ENCODE results near the gene DDX56.

The DDX56 gene

GRCh38 chr7:44580945-44581878, 7.5 kb upstream of the DDX56 start:
- Histone ChIP-seq H3K9ac (ENCODE audit: low read depth, low read length) (peak overlapping the region; percentile 100), H3K9me3 (ENCODE audit: control insufficient read depth, insufficient read depth, low read length) (no peaks in the 10 kb centered on the region), H3K4me1 (ENCODE audit: insufficient read depth, low read length) (peaks cover 5% of the 10 kb centered on the region; the same call in 1 of the 2 replicates), H3K36me3 (ENCODE audit: insufficient read depth, low read length) (peaks cover 13% of the 10 kb centered on the region)

GRCh38 chr7:44576228-44576627, 2.5 kb upstream of the DDX56 start:
- no peak overlapping the region for H3K9ac ChIP-seq (ENCODE audit: low read depth, low read length)
- H3K4me1 ChIP-seq (ENCODE audit: insufficient read depth, low read length): peaks cover 14% of the 10 kb centered on the region
- peaks cover 29% of the 10 kb centered on the region for H3K36me3 ChIP-seq (ENCODE audit: insufficient read depth, low read length)
- H3K9me3 ChIP-seq (ENCODE audit: control insufficient read depth, insufficient read depth, low read length): no peaks in the 10 kb centered on the region

- peaks cover 37% of the 10 kb centered on the region for H3K36me3 ChIP-seq (ENCODE audit: insufficient read depth, low read length)
- H3K4me1 ChIP-seq (ENCODE audit: insufficient read depth, low read length): peaks cover 9% of the 10 kb centered on the region; the same call in 1 of the 2 replicates
- no peaks in the 10 kb centered on the region for H3K9me3 ChIP-seq (ENCODE audit: control insufficient read depth, insufficient read depth, low read length)
- no peak overlapping the region for H3K9ac ChIP-seq (ENCODE audit: low read depth, low read length)
These were observed 1.3 kb upstream of the DDX56 start for GRCh38 chr7:44575054-44575453.

- peaks cover 9% of the 10 kb centered on the region; the same call in 1 of the 2 replicates for H3K4me1 ChIP-seq (ENCODE audit: insufficient read depth, low read length)
- peaks cover 42% of the 10 kb centered on the region for H3K36me3 ChIP-seq (ENCODE audit: insufficient read depth, low read length)
- H3K9me3 ChIP-seq (ENCODE audit: control insufficient read depth, insufficient read depth, low read length): no peaks in the 10 kb centered on the region
- peak overlapping the region; percentile 90; the same call in 1 of the 2 replicates for H3K9ac ChIP-seq (ENCODE audit: low read depth, low read length)
These were observed 672 bp upstream of the DDX56 start for GRCh38 chr7:44574287-44574872.

- Histone ChIP-seq H3K9me3 (ENCODE audit: control insufficient read depth, insufficient read depth, low read length) (no peaks in the 10 kb centered on the region), H3K9ac (ENCODE audit: low read depth, low read length) (peak overlapping the region; percentile 90), H3K36me3 (ENCODE audit: insufficient read depth, low read length) (peaks cover 45% of the 10 kb centered on the region), H3K4me1 (ENCODE audit: insufficient read depth, low read length) (peaks cover 9% of the 10 kb centered on the region; the same call in 1 of the 2 replicates)
These were observed 937 bp downstream of the DDX56 start for GRCh38 chr7:44572771-44573170.

- Histone ChIP-seq H3K4me1 (ENCODE audit: insufficient read depth, low read length) (peaks cover 6% of the 10 kb centered on the region; the same call in 1 of the 2 replicates), H3K9ac (ENCODE audit: low read depth, low read length) (no peak overlapping the region), H3K36me3 (ENCODE audit: insufficient read depth, low read length) (peaks cover 48% of the 10 kb centered on the region), H3K9me3 (ENCODE audit: control insufficient read depth, insufficient read depth, low read length) (no peaks in the 10 kb centered on the region)
These were observed 3.7 kb downstream of the DDX56 start for GRCh38 chr7:44569959-44570358.

- H3K4me1 ChIP-seq (ENCODE audit: insufficient read depth, low read length): 0 out of 2 replicates have a peak, but pooled peaks cover 5% of the 10 kb centered on the region
- H3K36me3 ChIP-seq (ENCODE audit: insufficient read depth, low read length): peaks cover 52% of the 10 kb centered on the region
- no peaks in the 10 kb centered on the region for H3K9me3 ChIP-seq (ENCODE audit: control insufficient read depth, insufficient read depth, low read length)
- H3K9ac ChIP-seq (ENCODE audit: low read depth, low read length): no peak overlapping the region
These were observed 4.7 kb downstream of the DDX56 start for GRCh38 chr7:44568771-44569560.

GRCh38 chr7:44567884-44568283, 5.8 kb downstream of the DDX56 start:
- 0 out of 2 replicates have a peak, but pooled peaks cover 2% of the 10 kb centered on the region for H3K4me1 ChIP-seq (ENCODE audit: insufficient read depth, low read length)

GRCh38 chr7:44566680-44567079, 7.0 kb downstream of the DDX56 start:
- Histone ChIP-seq H3K36me3 (ENCODE audit: insufficient read depth, low read length) (peaks cover 41% of the 10 kb centered on the region), H3K4me1 (ENCODE audit: insufficient read depth, low read length) (no peaks in the 10 kb centered on the region), H3K9ac (ENCODE audit: low read depth, low read length) (no peak overlapping the region), H3K9me3 (ENCODE audit: control insufficient read depth, insufficient read depth, low read length) (no peaks in the 10 kb centered on the region)

More at GRCh38 chr7:44567884-44568283, 5.8 kb downstream of the DDX56 start:
- H3K9me3 ChIP-seq (ENCODE audit: control insufficient read depth, insufficient read depth, low read length): no peaks in the 10 kb centered on the region
- peaks cover 52% of the 10 kb centered on the region for H3K36me3 ChIP-seq (ENCODE audit: insufficient read depth, low read length)
- H3K9ac ChIP-seq (ENCODE audit: low read depth, low read length): no peak overlapping the region

GRCh38 chr7:44565795-44566559, 7.7 kb downstream of the DDX56 start:
- H3K9me3 ChIP-seq (ENCODE audit: control insufficient read depth, insufficient read depth, low read length): no peaks in the 10 kb centered on the region
- no peak overlapping the region for H3K9ac ChIP-seq (ENCODE audit: low read depth, low read length)
- peaks cover 35% of the 10 kb centered on the region for H3K36me3 ChIP-seq (ENCODE audit: insufficient read depth, low read length)
- H3K4me1 ChIP-seq (ENCODE audit: insufficient read depth, low read length): no peaks in the 10 kb centered on the region

- Histone ChIP-seq H3K9me3 (ENCODE audit: control insufficient read depth, insufficient read depth, low read length) (no peaks in the 10 kb centered on the region), H3K4me1 (ENCODE audit: insufficient read depth, low read length) (no peaks in the 10 kb centered on the region), H3K36me3 (ENCODE audit: insufficient read depth, low read length) (peaks cover 28% of the 10 kb centered on the region), H3K9ac (ENCODE audit: low read depth, low read length) (no peak overlapping the region)
These were observed 8.5 kb downstream of the DDX56 start for GRCh38 chr7:44565097-44565794.

GRCh38 chr7:44564606-44565005, 9.1 kb downstream of the DDX56 start:
- Histone ChIP-seq H3K9me3 (ENCODE audit: control insufficient read depth, insufficient read depth, low read length) (no peaks in the 10 kb centered on the region), H3K4me1 (ENCODE audit: insufficient read depth, low read length) (no peaks in the 10 kb centered on the region), H3K36me3 (ENCODE audit: insufficient read depth, low read length) (peaks cover 22% of the 10 kb centered on the region), H3K9ac (ENCODE audit: low read depth, low read length) (no peak overlapping the region)

GRCh38 chr7:44563171-44563679, 10.5 kb downstream of the DDX56 start:
- Histone ChIP-seq H3K4me1 (ENCODE audit: insufficient read depth, low read length) (no peaks in the 10 kb centered on the region), H3K9ac (ENCODE audit: low read depth, low read length) (no peak overlapping the region), H3K36me3 (ENCODE audit: insufficient read depth, low read length) (peaks cover 10% of the 10 kb centered on the region), H3K9me3 (ENCODE audit: control insufficient read depth, insufficient read depth, low read length) (no peaks in the 10 kb centered on the region)

Measured in ES-I3 (cell line).